ENCODE data around the gene ACAP2.
"Not testable (repeated sequence)": the region's sequence is repeated elsewhere in the genome, so short reads cannot be mapped to it uniquely, and the experiment has no call there.

ACAP2 gene

GRCh38 chr3:195388380-195388779, 54.4 kb downstream of the ACAP2 start:
- DNase-seq (ENCODE audit: low read depth) = no peak

- no peak for DNase-seq (ENCODE audit: low read depth)
Observed at GRCh38 chr3:195386739-195387138, 56.1 kb downstream of the ACAP2 start.

GRCh38 chr3:195385526-195385925, 57.3 kb downstream of the ACAP2 start:
- DNase-seq (ENCODE audit: low read depth) = no peak

- DNase-seq (ENCODE audit: low read depth) = no peak
Observed at GRCh38 chr3:195384952-195385351, 57.9 kb downstream of the ACAP2 start.

GRCh38 chr3:195372220-195372619, 70.6 kb downstream of the ACAP2 start:
- no peak for DNase-seq (ENCODE audit: low read depth)

GRCh38 chr3:195366200-195366925, 76.5 kb downstream of the ACAP2 start:
- no peak for DNase-seq (ENCODE audit: low read depth)

GRCh38 chr3:195365371-195365770, 77.4 kb downstream of the ACAP2 start:
- DNase-seq (ENCODE audit: low read depth) = no peak

- not testable (repeated sequence) for DNase-seq (ENCODE audit: low read depth)
Observed at GRCh38 chr3:195357797-195358196, 85.0 kb downstream of the ACAP2 start.

- no peak for DNase-seq (ENCODE audit: low read depth)
Observed at GRCh38 chr3:195356151-195357086, 86.4 kb downstream of the ACAP2 start.

GRCh38 chr3:195354009-195354408, 88.8 kb downstream of the ACAP2 start:
- DNase-seq (ENCODE audit: low read depth) = not testable (repeated sequence)

GRCh38 chr3:195352895-195353488, 89.8 kb downstream of the ACAP2 start:
- no peak for DNase-seq (ENCODE audit: low read depth)

GRCh38 chr3:195348426-195349115, 94.2 kb downstream of the ACAP2 start:
- no peak for DNase-seq (ENCODE audit: low read depth)

- DNase-seq (ENCODE audit: low read depth) = no peak
Observed at GRCh38 chr3:195337747-195338146, 105.1 kb downstream of the ACAP2 start.

- no peak for DNase-seq (ENCODE audit: low read depth)
Observed at GRCh38 chr3:195334967-195335366, 107.9 kb downstream of the ACAP2 start.

GRCh38 chr3:195319060-195319459, 123.8 kb downstream of the ACAP2 start:
- DNase-seq (ENCODE audit: low read depth) = no peak

GRCh38 chr3:195312714-195313113, 130.1 kb downstream of the ACAP2 start:
- no peak for DNase-seq (ENCODE audit: low read depth)

- no peak for DNase-seq (ENCODE audit: low read depth)
Observed at GRCh38 chr3:195307711-195308110, 135.1 kb downstream of the ACAP2 start.

- DNase-seq (ENCODE audit: low read depth) = no peak
Observed at GRCh38 chr3:195306369-195306768, 136.5 kb downstream of the ACAP2 start.

GRCh38 chr3:195302431-195302830, 140.4 kb downstream of the ACAP2 start:
- no peak for DNase-seq (ENCODE audit: low read depth)

- no peak for DNase-seq (ENCODE audit: low read depth)
Observed at GRCh38 chr3:195297446-195297845, 145.4 kb downstream of the ACAP2 start.

GRCh38 chr3:195296662-195297061, 146.2 kb downstream of the ACAP2 start:
- DNase-seq (ENCODE audit: low read depth) = no peak

- no peak for DNase-seq (ENCODE audit: low read depth)
Observed at GRCh38 chr3:195291121-195291520, 151.7 kb downstream of the ACAP2 start.
